HG03175 (cell line): ENCODE measurements around the gene ZNF766.
"Not testable (repeated sequence)": the region's sequence is repeated elsewhere in the genome, so short reads cannot be mapped to it uniquely, and the experiment has no call there.

Experiments used
- ATAC-seq: cut with Tn5 transposase; IDR thresholded peaks from one replicate; pipeline ENCODE4 v1.9.1; 2021; ENCODE audit warnings: mild to moderate bottlenecking, moderate library complexity; ENCODE audit not compliant: unreplicated experiment

The ZNF766 gene

DNA sequence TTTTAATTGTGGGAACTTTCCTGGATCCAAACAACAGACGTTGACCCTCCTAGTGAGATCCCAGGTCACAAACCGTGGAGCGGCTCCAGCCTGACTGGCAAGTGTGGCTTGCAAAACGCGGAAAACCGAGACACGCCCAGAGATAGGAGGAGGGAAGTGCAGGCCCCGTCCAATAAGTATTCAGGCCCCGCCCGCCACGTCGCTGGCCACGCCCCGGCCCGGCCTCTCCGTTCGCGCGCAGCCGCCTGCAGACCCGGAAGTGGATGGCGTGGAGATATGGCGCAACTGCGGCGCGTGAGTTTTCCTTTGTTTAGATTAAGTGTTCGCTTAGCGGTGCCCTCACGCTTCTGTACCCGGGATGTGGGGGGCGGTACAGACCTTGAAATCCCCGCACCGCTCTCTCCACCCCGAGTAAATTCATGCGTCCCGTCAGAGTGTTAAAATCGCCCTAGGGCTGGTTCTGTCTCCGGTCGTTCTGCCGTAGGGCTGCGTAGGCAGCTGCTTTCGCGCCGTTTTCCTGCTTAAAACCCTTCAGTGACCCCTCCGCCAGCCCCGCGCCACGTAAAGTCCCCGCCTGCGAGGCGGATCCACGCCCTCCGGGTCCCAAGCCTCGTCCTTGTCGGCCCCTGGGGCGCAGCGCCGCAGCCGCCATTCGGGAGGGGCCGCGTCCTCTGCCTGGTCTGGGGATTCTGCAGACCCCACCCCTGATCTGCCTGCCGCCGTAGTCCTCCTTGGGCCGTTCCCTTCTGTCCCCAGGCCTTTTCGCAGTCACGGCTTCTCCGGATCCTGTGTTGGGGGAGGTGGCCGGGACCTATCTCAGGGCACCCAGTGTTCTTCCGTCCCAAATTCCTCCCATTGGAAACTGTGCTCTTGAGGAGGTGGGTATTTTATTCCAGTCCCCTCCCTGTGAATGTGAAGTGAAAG, at the start of gene ZNF766:
Gene ZNF766 (plus strand): TSS at position 250 of the 924 bp plus-strand sequence. CDS start 27 bp downstream, at position 277.
- ATAC-seq, result peak; percentile 95

DNA sequence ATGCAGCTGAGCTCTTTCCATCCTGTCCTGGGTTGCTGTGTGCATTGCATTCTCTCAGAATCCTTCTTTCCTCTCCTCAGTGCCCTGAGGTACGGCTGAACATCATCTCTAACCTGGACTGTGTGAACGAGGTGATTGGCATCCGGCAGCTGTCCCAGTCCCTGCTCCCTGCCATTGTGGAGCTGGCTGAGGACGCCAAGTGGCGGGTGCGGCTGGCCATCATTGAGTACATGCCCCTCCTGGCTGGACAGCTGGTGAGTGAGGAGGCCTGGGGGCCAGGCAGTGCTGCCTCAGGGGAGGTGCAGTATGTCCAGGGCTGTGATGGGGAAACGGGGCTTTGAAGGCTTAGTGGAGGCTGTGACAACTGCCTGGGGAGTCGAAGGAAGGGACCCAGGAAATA, 49.8 kb upstream of the ZNF766 start:
- no peak for ATAC-seq

DNA sequence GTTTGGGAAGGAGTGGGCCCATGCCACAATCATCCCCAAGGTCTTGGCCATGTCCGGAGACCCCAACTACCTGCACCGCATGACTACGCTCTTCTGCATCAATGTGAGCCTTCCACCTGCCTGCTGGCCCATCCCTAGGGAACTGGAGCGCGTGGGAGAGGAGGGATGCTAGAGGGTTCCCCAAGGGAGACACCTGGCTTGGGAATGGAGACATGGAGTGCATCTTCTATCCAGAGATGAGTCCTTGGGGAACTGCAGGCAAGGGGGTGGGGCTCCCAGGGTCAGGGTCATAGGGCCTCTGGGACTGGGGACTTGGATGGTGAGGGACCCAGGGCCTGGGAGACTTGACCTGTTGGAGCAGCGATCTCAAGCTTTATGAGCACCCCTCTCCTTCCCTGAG, 48.4 kb upstream of the ZNF766 start:
- no peak for ATAC-seq

DNA sequence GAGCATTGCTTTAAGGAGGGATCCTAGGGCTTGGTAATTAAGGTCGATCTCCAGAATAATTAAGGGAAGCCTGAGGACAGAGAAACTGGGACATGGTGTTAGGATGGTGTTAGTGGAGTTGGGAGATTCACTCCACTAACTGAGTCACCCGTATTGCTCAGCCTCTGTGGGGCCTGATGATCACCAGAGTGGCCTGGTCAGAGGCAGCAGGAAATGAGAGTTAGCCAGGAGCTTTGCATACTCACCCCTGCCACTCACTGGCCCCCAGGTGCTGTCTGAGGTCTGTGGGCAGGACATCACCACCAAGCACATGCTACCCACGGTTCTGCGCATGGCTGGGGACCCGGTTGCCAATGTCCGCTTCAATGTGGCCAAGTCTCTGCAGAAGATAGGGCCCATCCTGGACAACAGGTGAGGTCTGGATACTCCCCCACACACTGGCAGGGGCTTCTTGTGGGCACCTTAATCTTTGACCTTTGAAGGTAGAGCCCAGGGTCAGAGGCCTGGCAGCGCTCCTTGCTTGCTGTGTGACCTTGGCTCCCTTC, 47.5 kb upstream of the ZNF766 start:
- no peak for ATAC-seq

DNA sequence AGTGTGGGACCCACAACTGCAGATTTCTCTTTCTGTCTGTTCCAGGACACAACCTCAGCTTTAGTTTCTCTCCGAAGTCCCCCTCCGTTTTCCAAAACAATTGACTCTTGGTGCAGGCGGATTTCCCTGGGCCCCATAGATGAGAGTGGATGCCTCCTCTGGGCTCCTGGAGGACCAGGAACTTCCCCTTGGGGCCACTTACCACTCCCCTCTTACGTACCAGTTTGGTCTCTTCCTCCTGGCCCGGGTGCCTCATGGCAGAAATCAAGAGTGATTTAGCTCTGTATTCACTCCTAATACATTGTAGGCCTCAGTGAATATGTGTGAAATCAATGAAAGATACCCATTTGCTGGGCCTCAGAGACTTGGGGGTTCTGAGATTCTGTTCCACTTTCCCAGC, 45.2 kb upstream of the ZNF766 start:
- ATAC-seq, result no peak

DNA sequence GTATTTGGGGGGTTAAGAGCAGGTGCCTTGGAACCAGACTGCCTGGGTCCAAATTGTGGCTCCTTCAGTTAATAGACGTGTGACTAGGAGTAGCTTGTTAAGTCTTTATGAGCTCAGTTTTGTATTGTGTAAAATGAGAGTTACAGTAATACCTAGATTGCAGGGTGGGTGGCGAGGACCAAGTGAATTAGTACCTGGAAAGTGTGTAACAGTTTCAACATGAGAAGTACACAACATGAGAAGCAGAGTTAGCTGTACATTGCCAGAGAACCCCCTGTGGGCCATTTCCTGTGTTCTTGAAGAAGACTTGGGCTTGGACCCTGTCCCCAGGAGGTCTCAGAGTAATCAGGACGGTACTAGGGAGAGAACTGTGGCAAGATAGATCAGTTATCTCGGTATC, 42.7 kb upstream of the ZNF766 start:
- no peak for ATAC-seq

DNA sequence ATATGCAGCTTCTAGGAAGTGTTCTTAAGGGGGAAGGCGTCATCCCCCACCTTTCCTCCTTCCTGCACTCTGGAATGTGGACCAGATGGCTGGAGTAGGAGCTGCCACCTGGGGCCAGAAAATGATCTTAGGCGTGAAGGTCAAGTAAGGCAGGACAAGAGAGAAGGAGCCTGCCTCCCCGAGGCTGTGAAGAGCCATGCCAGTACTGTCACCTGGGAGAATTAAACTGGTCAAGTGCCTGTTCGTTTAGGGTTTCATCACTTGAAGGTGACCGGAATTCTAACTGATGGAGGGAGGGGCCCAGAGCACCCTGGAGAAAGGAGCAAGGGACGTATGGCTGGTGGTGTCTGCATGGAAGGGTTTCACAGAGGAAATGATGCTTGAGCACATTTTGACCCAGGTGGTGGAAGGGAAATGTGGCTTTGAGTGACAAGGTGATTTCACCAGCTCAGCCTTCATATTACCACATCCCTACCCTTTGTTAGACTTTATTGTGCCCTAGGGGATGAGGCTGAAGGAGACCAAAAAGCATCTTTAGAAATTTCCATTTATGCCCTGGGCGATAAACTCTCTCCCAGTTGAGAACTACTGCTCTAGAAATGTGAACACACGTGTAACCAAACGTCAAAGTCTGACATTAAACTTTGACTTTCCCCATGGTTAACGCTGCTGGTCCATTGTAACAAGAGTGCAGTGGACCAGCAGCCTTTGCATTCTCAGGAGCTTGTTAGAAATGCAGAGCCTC, 42.0 kb upstream of the ZNF766 start:
- no peak for ATAC-seq

DNA sequence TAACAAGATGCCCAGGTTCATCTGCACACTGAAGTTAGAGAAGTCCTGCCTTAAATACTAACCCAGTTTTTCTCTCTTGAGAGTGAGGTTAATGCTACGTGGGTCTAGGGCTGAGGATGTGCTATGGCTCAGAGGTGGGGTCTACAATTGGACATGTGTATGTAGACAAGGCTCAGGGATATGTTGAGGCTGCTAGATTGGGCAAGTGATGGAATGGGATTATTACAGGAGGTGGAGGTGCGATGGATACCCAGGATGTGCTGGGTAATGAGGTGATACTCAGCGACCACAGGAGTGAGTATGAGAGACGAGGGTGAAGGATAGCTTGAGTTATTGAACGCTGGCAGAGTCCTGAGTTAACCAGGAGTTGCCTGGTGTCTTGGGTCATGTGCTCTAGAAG, 41.4 kb upstream of the ZNF766 start:
- no peak for ATAC-seq

DNA sequence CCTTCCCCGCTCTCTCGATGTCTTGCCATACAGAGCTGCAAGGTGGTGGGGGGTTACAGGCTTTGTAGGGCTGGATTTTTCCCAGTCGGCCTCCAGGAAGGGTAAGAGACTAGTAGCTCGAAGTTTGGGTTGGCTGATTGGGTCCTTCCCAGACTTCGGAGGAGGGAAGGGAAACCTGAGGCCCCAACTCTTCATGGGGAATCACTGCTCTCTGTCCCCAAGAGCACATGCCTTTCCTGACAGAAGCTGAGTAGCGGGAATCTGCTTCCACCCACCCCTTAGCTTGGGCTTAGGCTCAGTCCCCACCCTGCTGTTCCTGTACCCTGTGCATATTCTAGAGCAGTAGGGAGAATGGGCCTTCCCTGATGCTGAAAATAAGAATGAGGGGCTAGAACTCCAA, 39.9 kb upstream of the ZNF766 start:
- no peak for ATAC-seq

DNA sequence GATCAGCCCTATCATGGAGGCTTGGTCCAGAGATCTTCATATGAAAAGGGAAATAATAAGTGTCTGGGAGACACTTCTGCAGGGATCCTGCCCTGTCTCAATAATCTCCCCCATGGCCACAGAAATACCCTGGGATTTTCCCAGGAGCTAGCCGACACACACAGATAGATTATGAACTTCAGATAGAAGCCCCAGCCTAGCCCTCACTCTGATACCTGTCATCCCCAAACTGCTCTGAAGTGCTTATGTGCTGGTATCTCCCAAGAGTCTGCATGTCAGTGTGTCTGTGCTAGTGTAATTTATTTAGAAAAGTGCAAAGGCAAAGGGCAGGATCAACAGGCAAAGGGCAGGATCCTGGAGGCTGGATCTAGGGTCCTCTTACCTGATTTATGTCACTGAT, 38.7 kb upstream of the ZNF766 start:
- ATAC-seq, result no peak

DNA sequence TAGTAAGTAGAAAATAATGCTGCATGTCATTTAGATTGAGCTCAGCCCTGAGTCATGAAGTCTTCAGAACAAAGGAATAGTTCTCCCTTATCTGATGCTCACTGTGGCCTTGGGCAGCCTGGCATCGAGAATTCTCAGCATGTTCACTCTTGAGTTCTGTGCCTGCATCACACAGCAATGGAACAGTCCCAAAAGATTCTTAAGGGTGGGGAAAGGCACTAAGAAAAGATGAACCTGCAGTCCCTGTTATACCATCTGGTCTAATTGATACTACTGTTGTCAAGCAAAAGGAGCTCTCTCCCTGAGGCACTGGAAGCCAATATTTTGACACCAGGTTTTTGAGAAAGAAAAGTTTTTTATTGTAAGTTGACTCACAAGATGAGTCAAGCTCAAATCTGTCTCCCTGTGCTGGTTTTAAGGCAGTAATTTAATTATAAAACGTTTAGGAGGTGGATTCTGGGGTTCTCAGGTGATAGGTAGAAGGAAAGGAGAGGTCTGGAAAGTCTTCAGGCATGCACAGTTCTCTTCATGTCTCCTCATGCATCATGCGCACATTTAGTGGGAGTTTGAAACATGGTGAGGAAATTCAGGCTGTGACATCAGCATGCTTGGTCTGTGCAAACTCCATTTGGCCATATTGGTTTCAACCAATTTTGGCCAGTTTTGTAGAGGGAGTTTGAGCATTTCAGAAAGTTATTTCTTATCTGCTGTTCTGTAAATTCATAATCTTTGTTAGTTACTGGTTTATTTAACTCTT, 38.1 kb upstream of the ZNF766 start:
- ATAC-seq, result no peak

DNA sequence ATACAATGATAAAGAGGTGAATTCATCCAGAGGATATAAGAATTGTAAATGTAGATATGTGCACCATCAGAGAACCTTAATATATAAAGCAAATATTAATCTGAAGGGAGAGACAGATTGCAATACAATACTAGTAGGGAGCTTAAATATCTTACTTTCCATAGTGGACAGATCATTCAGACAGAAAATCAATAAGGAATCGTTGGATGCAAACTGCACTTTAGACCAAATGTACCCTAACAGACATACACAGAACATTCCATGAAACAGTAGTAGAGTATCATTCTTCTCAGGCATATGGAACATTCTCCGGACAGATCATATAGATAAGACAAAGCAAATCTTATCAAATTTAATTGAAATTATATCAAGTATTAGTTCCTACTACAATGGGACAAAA, 35.0 kb upstream of the ZNF766 start:
- no peak for ATAC-seq

DNA sequence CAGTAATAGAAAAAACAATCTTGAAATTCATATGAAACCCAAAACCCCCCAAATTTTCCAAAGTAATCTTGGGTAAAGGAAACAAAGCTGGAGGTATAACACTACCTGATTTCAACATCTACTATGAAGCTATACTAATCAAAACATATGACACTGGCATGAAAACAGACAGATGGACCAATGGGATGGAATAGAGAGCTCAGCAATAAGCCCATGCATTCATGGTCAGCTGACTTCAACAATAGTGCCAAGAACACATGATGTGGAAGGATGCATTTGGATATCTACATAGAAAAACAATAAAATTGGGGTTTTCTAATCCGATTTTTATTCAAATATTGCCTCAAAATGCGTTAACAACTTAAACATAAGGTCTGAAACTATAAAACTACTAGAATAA, 32.2 kb upstream of the ZNF766 start:
- ATAC-seq, result no peak

DNA sequence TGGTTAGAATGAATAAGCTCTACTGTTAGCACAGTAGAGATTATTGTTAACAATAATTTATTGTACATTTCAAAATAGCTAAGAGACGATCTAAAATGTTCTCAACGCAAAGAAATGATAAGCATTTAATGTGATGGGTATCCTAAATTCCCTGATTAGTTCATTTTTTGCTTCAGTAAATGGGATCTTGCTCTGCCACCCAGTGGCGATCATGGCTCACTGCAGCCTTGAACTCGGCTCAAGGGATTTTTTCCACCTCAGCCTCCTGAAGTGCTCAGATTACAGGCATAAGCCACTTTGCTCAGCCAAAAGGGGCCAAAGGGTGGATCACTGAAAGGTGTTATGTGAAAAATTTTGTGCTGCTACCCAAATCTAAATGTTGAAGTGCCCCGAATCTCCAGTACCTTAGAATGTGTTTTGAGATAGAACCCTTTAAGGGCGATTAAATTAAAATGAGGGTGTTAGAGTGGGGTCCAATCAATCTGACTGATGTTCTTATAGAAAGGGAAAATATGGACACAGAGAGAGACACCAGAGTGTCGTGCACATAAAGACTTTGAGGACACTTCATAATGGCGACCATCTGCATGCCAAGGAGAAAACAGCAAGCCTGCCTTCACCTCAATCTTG, 31.5 kb upstream of the ZNF766 start:
- ATAC-seq, result no peak

DNA sequence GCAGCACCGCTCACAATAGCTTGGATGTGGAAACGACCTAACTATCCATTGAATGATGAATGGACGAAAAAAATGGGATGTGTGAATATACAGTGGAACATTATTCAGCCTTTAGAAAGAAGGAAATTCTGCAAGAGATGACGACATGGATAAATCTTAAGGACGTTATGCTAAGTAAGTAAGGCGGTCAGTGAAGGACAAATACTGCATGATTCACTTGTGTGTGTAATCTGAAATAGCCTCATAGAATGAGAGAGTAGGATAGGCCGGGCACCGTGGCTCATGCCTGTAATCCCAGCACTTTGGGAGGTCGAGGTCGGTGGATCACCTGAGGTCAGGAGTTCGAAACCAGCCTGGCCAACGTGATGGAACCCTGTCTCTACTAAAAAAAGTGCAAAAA, 25.4 kb upstream of the ZNF766 start:
- no peak for ATAC-seq

DNA sequence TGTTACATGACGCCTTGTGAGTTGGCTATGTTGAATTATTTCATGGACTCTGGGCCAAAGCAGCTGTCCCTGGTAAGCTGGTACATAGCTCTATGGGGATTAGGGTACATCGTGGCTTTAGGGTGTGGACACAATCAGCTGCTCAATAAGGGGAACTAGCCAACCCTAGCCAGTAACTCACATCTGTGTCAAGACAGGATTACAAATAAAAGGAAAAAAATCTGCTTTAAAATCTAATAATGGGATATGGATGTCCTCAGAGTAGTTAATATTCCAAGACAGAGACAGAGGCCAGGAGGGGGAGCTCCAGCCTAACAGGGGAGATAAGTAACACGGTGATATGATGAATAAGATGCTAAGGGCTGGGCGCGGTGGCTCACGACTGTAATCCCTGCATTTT, 21.1 kb upstream of the ZNF766 start:
- ATAC-seq, result no peak

DNA sequence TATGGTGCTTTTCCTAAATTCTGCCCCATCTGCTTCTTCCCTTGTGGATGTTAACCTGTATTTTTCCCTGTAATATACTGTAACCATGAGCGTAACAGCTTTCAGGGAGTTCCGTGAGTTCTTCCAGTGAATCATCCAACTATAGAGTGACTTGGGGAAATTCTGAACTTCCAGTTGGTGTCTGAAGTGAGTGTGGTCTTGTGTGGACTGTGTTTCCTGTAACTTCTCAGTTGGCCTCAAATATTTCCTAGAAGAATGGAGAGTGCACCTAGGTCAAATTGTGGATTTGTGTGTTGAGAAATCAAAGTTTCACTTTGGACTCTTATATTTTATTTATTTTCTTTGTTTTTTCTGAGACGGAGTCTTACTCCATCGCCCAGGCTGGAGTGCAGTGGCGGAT, 11.0 kb upstream of the ZNF766 start:
- ATAC-seq, result no peak

DNA sequence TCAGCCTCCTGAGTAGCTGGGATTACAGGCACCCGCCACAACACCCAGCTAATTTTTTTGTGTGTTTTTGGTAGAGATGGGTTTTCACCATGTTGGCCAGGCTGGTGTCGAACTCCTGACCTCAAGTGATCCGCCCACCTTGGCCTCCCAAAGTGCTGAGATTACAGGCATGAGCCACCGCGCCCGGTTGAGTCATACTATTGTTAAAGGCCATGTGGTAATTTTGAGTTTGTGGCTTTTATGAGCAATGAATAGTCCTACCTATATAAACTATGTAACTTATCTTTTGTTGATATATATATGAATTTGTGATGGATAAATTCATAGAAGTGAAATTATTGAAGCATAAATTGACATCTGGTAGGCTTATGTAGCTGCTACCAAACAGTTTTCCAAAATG, 3.8 kb upstream of the ZNF766 start:
- not testable (repeated sequence) for ATAC-seq

DNA sequence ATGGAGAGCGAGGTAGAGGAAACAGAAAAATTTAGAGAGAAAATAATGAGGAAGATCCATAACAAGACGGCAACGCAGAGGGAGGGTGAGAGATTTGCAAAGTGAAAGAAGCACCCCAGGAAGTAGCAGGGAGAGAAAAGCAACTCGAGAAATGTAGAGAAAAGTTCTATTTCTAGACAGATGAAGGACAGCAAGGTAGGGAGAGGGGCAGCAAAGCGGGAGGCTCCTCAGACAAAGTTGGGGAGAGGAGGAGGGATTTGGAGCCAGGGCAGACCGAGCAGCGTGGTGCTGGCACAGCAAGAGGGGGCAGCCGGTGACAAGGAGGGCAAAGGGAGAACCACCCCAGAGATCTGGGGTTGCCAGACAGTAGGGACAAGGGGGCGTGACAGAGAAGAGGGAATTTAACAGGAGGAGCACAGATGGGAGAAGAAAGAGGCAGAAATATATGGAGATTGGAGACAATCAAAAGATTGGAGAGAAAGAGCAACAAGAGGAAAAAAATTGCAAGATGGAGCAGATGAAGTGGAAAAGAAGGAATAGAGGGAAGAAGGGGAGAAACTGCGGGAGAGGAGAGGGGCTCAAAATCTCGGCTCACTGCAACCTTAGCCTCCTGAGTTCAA, 989 bp downstream of the ZNF766 start:
- ATAC-seq, result peak; percentile 8

DNA sequence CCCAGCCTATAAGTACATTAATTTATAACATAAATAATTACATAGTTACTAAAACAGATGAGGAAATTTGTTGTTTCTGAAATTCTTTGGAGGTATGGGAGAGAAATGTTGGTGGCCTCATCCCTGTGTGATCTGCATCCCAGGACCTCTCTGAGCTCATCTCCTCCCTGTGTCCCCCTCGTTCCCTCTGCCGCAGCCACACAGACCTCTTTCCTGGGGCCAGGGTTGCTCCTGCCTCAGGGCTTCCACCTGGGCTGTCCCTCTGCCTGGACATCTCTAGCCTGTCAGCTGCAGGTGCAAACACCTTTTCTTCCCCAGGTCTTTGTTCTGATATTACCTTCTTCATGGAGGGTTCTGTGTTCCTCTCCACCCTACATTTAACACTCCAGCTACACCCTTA, 3.9 kb downstream of the ZNF766 start:
- no peak for ATAC-seq
